GM10847 (cell line): ENCODE data around the gene PAX5.

Experiments
- POLR2A ChIP-seq: IDR thresholded peaks from 2 replicates; pipeline ENCODE4 v1.6.1; 2011; ENCODE audit not compliant: insufficient read length; ENCODE audit errors: extremely low read depth

PAX5 gene

GRCh38 chr9:36888551-36888950 is 145.5 kb downstream of the PAX5 start:
- no peak for TF ChIP-seq POLR2A

GRCh38 chr9:36884721-36885120 is 149.3 kb downstream of the PAX5 start:
- TF ChIP-seq POLR2A, result no peak

- TF ChIP-seq POLR2A, result no peak
Observed at GRCh38 chr9:36882594-36882993, 151.5 kb downstream of the PAX5 start.

- no peak for TF ChIP-seq POLR2A
Observed at GRCh38 chr9:36881743-36882441, 152.2 kb downstream of the PAX5 start.

DNA sequence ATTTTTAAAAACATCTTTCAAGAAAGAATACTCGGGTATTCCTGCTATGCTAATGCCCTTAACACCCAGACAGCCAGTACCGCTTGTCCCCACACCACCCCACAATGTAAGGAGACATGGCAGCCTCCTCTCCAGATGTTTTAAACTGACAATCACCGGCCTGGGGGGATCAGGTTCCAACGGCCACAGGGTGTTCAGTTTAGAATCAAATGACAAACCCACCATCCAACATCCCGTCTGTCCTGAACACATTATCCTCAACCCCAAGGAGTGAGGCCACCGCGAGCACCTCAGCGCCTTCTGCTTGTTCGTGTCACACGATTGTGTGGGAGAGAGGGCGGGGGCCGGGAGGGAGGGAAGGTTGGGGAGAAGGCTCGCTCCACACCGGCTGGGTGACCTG is 152.8 kb downstream of the PAX5 start:
- no peak for TF ChIP-seq POLR2A

DNA sequence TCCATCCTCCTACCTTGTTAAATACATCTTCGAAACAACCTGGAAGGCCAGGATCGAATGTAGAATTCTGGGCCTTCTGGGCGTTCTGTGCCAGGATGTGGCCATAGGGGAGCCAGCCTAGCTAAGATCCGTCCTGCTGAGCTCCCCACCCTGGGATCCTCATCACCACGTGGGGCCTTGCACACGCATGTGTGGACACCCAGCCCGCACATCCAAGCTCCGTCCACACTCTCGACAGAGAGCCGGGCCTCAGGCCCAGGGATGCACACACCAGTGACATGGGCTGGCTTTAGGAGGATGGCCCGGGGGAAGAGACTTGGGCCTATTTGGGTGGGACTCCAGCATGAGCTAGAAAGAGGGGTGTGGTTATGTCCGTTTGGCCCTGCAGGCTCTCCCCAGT is 154.0 kb downstream of the PAX5 start:
- no peak for TF ChIP-seq POLR2A

DNA sequence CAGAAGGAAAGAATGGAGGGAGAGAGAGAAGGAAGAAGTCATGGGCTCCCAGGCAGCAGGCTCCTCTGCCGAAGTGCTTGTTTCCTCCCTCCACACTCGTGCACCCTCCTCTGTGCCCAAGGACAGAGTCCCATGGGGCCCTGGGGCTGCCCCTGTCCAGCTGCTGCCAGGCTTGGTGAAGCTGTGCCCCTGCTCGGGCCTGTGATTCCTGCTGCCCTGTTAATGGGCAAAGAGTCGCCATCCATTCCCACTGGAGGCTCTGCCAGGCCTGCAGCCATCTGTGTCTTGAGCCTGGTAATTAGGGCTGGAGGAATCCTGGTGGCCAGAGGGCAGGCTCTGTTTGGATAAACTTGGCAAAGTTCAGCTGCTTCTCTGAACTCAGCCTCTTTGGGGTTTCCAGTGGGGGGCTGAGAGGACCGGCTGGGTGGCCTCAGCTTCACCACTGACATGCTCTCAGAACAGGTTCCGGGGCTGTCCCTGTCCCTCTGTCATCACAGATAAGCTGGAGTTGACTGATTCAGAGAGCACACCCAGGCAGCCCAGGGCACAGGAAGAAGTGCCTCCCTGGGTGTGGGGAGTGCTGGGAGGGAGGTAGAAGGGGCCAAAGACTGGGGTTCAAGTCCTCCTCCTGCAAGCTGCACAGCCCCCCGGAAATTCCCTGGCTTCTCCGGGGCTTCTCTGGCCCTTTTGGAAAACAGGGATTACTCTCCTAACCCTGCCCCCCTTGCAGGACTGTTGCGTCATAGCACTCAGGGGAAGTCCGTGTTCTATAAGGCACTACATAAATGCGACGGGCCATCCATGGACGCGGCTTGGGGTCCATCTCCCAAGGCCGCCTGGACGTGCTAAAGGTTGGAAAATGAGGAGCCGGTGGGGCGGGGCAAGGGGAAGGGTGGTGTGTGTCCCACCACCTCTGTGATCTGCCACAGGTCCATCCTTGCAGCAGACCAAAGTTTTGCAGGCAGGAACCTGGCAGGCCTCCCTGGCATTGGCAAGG is 154.8 kb downstream of the PAX5 start:
- no peak for TF ChIP-seq POLR2A

DNA sequence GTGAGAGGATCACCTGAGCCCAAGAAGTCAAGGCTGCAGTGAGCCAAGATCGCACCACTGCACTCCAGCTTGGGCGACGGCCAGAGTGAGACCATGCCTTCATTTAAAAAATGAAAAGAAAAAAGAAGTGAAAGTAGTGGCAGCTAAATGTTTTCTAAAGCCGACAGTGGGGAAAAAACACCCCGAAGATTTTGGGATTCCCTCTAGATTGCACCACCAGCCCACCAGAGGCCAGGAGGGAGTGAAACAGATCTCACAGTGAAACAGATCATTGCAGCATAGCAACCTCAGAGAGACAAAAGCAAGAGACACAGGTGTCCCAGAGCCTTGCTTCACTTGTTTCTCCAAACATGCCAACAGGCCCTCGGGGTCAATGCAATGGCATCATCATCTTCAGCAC is 156.8 kb downstream of the PAX5 start:
- no peak for TF ChIP-seq POLR2A

GRCh38 chr9:36876056-36876455 is 158.0 kb downstream of the PAX5 start:
- TF ChIP-seq POLR2A, result no peak

GRCh38 chr9:36874921-36875320 is 159.1 kb downstream of the PAX5 start:
- no peak for TF ChIP-seq POLR2A

- no peak for TF ChIP-seq POLR2A
Observed at GRCh38 chr9:36874261-36874660, 159.8 kb downstream of the PAX5 start.

- TF ChIP-seq POLR2A, result no peak
Observed at GRCh38 chr9:36873247-36873875, 160.7 kb downstream of the PAX5 start.

DNA sequence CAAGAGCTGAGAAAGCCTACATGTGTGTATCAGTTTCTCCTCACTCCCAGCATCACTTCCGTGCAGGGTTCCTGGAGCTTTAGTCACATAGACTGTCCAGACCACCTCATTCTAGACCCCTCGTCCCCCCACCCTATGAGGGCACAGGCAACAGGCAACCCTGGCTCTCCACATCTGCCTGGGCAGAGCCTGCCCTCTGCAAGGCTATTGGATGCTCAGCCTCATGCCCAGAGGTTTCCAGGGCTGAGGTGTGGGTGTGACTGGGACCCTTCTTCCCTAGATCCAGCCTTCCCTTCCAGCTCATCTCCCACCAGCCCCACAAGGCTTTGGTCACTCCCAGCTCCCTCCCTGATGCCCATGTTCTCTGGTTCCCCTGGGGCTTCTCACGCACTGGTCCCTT is 161.4 kb downstream of the PAX5 start:
- no peak for TF ChIP-seq POLR2A

DNA sequence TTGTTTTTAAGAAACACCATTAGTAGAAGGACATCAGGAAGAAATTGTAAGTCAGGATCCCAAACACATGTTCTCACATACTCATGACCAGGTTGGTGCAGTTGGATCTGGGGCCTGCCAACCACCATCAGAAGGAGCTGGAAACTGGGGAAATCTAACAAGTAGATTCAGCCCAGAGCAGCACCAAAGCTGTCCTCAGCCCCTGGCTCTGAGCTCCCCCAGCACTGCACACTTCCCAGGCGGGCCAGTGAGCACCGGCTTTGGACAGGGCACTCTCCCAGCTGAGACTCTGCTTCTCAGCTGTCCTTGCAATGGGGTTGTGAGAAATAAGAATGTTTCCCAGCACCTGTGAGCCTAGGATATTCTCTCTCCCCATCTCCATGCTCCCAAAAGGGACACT is 162.5 kb downstream of the PAX5 start:
- TF ChIP-seq POLR2A, result no peak

GRCh38 chr9:36870960-36871359 is 163.1 kb downstream of the PAX5 start:
- no peak for TF ChIP-seq POLR2A

- no peak for TF ChIP-seq POLR2A
Observed at GRCh38 chr9:36868586-36869282, 165.3 kb downstream of the PAX5 start.
